GM23338 (cell line): Measurements from ENCODE around the gene FOXA2.

Experiments used
- CREB1 ChIP-seq: fragments of 250-450 bp; sonication (Bioruptor Pico); IDR thresholded peaks from 2 replicates; pipeline ENCODE4 v1.5.0; 2020; ENCODE audit warnings: low read depth, mild to moderate bottlenecking, moderate library complexity
- EZH2 ChIP-seq: fragments of 200-600 bp; sonication (generic); IDR thresholded peaks from one replicate; pipeline ENCODE4 v1.8.0; 2017; ENCODE audit warnings: antibody characterized with exemption, mild to moderate bottlenecking, low read depth; ENCODE audit not compliant: unreplicated experiment
- EZH2phosphoT487 ChIP-seq: fragments of 200-600 bp; sonication (generic); IDR thresholded peaks from one replicate; pipeline ENCODE4 v1.8.1; 2018; ENCODE audit warnings: antibody characterized with exemption; ENCODE audit not compliant: unreplicated experiment
- POLR2AphosphoS5 ChIP-seq: IDR thresholded peaks from 2 replicates; pipeline ENCODE4 v1.6.1; 2016; ENCODE audit warnings: antibody characterized with exemption, low read depth
- ZNF114 ChIP-seq: fragments of 250-450 bp; sonication (Bioruptor Pico); IDR thresholded peaks from 2 replicates; pipeline ENCODE4 v1.5.0; 2020; ENCODE audit warnings: mild to moderate bottlenecking, moderate library complexity
- TF ChIP-seq, protein P1 (sequence below), 2 experiments: fragments of 200-600 bp in 1 of 2; sonication (generic) in 1 of 2; conservative IDR thresholded peaks; 2 replicates each; pipeline versions ENCODE4 v1.5.1 to v1.6.1; 2016 to 2017; ENCODE audit warnings: antibody characterized with exemption in 2 of 2, low read depth in 2 of 2, mild to moderate bottlenecking in 2 of 2, moderate library complexity in 1 of 2
- TF ChIP-seq, protein P2 (sequence below): IDR thresholded peaks from 2 replicates; pipeline ENCODE4 v1.6.1; 2016; ENCODE audit warnings: antibody characterized with exemption
- TF ChIP-seq, protein P3 (sequence below): IDR thresholded peaks from one replicate; pipeline ENCODE4 v1.6.1; 2018; ENCODE audit warnings: antibody characterized with exemption; ENCODE audit not compliant: unreplicated experiment
- TF ChIP-seq, protein P4 (sequence below): fragments of 250-450 bp; sonication (Bioruptor Pico); IDR thresholded peaks from 2 replicates; pipeline ENCODE4 v1.5.0; 2020; ENCODE audit warnings: mild to moderate bottlenecking, moderate library complexity

DNA sequence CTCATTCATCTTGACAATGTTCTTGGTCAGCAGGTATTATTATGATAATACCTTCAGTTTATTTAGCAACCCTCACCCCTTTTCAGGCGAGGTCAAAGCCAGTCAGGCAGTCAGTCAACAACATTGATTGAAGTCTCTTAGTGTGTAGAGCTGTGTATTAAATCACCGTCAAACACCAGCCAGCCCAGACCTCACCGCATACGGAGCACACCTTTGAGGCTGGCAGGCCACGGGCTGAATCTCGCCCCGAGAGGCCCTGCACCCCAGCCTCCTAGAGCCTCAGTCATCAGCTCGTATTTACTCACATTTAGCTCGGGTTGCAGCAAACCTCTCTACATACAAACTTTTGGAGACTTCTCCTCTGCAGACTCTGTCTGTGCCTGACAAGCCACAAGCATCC lies 36.0 kb upstream of the FOXA2 start:
- TF ChIP-seq ZNF114 (CRISPR knock-in tag) = no peak
- TF ChIP-seq, protein P1, sequence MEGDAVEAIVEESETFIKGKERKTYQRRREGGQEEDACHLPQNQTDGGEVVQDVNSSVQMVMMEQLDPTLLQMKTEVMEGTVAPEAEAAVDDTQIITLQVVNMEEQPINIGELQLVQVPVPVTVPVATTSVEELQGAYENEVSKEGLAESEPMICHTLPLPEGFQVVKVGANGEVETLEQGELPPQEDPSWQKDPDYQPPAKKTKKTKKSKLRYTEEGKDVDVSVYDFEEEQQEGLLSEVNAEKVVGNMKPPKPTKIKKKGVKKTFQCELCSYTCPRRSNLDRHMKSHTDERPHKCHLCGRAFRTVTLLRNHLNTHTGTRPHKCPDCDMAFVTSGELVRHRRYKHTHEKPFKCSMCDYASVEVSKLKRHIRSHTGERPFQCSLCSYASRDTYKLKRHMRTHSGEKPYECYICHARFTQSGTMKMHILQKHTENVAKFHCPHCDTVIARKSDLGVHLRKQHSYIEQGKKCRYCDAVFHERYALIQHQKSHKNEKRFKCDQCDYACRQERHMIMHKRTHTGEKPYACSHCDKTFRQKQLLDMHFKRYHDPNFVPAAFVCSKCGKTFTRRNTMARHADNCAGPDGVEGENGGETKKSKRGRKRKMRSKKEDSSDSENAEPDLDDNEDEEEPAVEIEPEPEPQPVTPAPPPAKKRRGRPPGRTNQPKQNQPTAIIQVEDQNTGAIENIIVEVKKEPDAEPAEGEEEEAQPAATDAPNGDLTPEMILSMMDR (conservative IDR thresholded peaks at IDR 0.05; ENCODE audit: low read depth in 2 of 2) = no peak
- TF ChIP-seq POLR2AphosphoS5 = no peak
- no peak for TF ChIP-seq EZH2phosphoT487
- TF ChIP-seq, protein P2, sequence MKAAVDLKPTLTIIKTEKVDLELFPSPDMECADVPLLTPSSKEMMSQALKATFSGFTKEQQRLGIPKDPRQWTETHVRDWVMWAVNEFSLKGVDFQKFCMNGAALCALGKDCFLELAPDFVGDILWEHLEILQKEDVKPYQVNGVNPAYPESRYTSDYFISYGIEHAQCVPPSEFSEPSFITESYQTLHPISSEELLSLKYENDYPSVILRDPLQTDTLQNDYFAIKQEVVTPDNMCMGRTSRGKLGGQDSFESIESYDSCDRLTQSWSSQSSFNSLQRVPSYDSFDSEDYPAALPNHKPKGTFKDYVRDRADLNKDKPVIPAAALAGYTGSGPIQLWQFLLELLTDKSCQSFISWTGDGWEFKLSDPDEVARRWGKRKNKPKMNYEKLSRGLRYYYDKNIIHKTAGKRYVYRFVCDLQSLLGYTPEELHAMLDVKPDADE = no peak
- TF ChIP-seq, protein P3, sequence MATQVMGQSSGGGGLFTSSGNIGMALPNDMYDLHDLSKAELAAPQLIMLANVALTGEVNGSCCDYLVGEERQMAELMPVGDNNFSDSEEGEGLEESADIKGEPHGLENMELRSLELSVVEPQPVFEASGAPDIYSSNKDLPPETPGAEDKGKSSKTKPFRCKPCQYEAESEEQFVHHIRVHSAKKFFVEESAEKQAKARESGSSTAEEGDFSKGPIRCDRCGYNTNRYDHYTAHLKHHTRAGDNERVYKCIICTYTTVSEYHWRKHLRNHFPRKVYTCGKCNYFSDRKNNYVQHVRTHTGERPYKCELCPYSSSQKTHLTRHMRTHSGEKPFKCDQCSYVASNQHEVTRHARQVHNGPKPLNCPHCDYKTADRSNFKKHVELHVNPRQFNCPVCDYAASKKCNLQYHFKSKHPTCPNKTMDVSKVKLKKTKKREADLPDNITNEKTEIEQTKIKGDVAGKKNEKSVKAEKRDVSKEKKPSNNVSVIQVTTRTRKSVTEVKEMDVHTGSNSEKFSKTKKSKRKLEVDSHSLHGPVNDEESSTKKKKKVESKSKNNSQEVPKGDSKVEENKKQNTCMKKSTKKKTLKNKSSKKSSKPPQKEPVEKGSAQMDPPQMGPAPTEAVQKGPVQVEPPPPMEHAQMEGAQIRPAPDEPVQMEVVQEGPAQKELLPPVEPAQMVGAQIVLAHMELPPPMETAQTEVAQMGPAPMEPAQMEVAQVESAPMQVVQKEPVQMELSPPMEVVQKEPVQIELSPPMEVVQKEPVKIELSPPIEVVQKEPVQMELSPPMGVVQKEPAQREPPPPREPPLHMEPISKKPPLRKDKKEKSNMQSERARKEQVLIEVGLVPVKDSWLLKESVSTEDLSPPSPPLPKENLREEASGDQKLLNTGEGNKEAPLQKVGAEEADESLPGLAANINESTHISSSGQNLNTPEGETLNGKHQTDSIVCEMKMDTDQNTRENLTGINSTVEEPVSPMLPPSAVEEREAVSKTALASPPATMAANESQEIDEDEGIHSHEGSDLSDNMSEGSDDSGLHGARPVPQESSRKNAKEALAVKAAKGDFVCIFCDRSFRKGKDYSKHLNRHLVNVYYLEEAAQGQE = no peak
- TF ChIP-seq EZH2 = no peak
- no peak for TF ChIP-seq CREB1 (CRISPR knock-in tag)
- TF ChIP-seq, protein P4, sequence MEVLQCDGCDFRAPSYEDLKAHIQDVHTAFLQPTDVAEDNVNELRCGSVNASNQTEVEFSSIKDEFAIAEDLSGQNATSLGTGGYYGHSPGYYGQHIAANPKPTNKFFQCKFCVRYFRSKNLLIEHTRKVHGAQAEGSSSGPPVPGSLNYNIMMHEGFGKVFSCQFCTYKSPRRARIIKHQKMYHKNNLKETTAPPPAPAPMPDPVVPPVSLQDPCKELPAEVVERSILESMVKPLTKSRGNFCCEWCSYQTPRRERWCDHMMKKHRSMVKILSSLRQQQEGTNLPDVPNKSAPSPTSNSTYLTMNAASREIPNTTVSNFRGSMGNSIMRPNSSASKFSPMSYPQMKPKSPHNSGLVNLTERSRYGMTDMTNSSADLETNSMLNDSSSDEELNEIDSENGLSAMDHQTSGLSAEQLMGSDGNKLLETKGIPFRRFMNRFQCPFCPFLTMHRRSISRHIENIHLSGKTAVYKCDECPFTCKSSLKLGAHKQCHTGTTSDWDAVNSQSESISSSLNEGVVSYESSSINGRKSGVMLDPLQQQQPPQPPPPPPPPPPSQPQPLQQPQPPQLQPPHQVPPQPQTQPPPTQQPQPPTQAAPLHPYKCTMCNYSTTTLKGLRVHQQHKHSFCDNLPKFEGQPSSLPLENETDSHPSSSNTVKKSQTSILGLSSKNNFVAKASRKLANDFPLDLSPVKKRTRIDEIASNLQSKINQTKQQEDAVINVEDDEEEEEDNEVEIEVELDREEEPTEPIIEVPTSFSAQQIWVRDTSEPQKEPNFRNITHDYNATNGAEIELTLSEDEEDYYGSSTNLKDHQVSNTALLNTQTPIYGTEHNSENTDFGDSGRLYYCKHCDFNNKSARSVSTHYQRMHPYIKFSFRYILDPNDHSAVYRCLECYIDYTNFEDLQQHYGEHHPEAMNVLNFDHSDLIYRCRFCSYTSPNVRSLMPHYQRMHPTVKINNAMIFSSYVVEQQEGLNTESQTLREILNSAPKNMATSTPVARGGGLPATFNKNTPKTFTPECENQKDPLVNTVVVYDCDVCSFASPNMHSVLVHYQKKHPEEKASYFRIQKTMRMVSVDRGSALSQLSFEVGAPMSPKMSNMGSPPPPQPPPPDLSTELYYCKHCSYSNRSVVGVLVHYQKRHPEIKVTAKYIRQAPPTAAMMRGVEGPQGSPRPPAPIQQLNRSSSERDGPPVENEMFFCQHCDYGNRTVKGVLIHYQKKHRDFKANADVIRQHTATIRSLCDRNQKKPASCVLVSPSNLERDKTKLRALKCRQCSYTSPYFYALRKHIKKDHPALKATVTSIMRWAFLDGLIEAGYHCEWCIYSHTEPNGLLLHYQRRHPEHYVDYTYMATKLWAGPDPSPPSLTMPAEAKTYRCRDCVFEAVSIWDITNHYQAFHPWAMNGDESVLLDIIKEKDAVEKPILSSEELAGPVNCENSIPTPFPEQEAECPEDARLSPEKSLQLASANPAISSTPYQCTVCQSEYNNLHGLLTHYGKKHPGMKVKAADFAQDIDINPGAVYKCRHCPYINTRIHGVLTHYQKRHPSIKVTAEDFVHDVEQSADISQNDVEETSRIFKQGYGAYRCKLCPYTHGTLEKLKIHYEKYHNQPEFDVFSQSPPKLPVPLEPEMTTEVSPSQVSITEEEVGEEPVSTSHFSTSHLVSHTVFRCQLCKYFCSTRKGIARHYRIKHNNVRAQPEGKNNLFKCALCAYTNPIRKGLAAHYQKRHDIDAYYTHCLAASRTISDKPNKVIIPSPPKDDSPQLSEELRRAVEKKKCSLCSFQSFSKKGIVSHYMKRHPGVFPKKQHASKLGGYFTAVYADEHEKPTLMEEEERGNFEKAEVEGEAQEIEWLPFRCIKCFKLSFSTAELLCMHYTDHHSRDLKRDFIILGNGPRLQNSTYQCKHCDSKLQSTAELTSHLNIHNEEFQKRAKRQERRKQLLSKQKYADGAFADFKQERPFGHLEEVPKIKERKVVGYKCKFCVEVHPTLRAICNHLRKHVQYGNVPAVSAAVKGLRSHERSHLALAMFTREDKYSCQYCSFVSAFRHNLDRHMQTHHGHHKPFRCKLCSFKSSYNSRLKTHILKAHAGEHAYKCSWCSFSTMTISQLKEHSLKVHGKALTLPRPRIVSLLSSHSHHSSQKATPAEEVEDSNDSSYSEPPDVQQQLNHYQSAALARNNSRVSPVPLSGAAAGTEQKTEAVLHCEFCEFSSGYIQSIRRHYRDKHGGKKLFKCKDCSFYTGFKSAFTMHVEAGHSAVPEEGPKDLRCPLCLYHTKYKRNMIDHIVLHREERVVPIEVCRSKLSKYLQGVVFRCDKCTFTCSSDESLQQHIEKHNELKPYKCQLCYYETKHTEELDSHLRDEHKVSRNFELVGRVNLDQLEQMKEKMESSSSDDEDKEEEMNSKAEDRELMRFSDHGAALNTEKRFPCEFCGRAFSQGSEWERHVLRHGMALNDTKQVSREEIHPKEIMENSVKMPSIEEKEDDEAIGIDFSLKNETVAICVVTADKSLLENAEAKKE (CRISPR knock-in tag) = no peak
